Measurements from ENCODE around the gene CD300A.

GRCh38 chr17:74472890-74473289 is 6.5 kb downstream of the CD300A start:
- TF ChIP-seq POLR2AphosphoS5 (IDR thresholded peaks at IDR 0.05; ENCODE audit: low read depth, low read length) = no peak
- TF ChIP-seq TAF1 (IDR thresholded peaks at IDR 0.05; ENCODE audit: low read depth, low read length) = no peak
- TF ChIP-seq SPI1 (IDR thresholded peaks at IDR 0.05; ENCODE audit: low read depth, low read length) = no peak
- no peak for TF ChIP-seq POLR2A (IDR thresholded peaks at IDR 0.05; ENCODE audit: low read depth, low read length)
- TF ChIP-seq PAX5 (IDR thresholded peaks at IDR 0.05; ENCODE audit: insufficient read depth, low read length, severe bottlenecking) = no peak
- TF ChIP-seq POU2F2 (IDR thresholded peaks at IDR 0.05; ENCODE audit: low read depth, low read length) = no peak
